SH-SY5Y (cell line): ENCODE data around the gene CHURC1.

ENCODE experiments used
- GATA2 ChIP-seq: IDR thresholded peaks from 2 replicates; pipeline ENCODE4 v1.6.1; 2011; ENCODE audit warnings: mild to moderate bottlenecking, low read depth, low read length
- GATA3 ChIP-seq: IDR thresholded peaks from 2 replicates; pipeline ENCODE4 v1.6.1; 2011; ENCODE audit warnings: low read depth, mild to moderate bottlenecking, low read length, moderate library complexity

DNA sequence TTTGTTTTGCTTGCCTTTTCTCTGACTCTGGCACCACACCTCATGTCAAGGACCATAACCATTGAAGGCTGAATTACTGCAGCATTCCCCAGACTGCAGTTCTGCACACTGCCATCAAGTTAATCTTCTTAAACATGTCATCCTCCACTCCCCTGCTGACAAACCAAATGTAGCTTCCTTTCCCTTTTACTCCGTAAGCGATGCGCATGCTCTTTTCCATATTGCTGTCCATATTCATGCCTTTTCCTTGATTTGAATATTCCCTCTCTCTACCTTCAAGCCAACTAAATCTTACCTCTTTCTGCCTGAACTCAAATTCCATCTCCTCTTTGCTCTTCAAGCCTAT is 14.7 kb downstream of the CHURC1 start:
- no peak for TF ChIP-seq GATA2
- TF ChIP-seq GATA3 = no peak
